H9 (cell line): Measurements from ENCODE around the gene CNDP2. TPM values are rescaled to one million over a fixed set of nuclear protein-coding genes. Genes with fewer than 3 reads are reported as not detected.

Experiments
- DNase-seq: peaks from one replicate; pipeline ENCODE4 v3.0.0-alpha.2; 2017
- H2AFZ ChIP-seq: one replicate; pipeline ENCODE4 v1.6.1; 2013; ENCODE audit warnings: mild to moderate bottlenecking, low read length, control low read depth, moderate library complexity
- H2AK5ac ChIP-seq: 2 replicates; pipeline ENCODE4 v1.6.1; 2013; ENCODE audit warnings: low read length, control low read depth, mixed read lengths; ENCODE audit not compliant: insufficient read length
- H2BK120ac ChIP-seq: one replicate; pipeline ENCODE4 v1.6.1; 2013; ENCODE audit warnings: low read depth, mild to moderate bottlenecking, low read length, control low read depth, inconsistent platforms; ENCODE audit not compliant: poor library complexity, severe bottlenecking
- H2BK12ac ChIP-seq: 2 replicates; pipeline ENCODE4 v1.6.1; 2013; ENCODE audit warnings: low read length, control low read depth, mixed read lengths, low read depth; ENCODE audit not compliant: insufficient read length
- H2BK15ac ChIP-seq: 2 replicates; pipeline ENCODE4 v1.6.1; 2013; ENCODE audit warnings: low read depth, low read length, control low read depth
- H2BK20ac ChIP-seq: one replicate; pipeline ENCODE4 v1.6.1; 2013; ENCODE audit warnings: low read depth, mild to moderate bottlenecking, low read length, control low read depth, inconsistent platforms; ENCODE audit not compliant: poor library complexity, severe bottlenecking
- H2BK5ac ChIP-seq: 2 replicates; pipeline ENCODE4 v1.6.1; 2013; ENCODE audit warnings: low read length, control low read depth, mixed read lengths; ENCODE audit not compliant: insufficient read length
- H3K14ac ChIP-seq: 2 replicates; pipeline ENCODE4 v1.6.1; 2013; ENCODE audit warnings: low read length, control low read depth; ENCODE audit not compliant: insufficient read depth
- H3K18ac ChIP-seq: 2 replicates; pipeline ENCODE4 v1.6.1; 2013; ENCODE audit warnings: low read depth, mild to moderate bottlenecking, mixed read lengths, low read length, control low read depth; ENCODE audit not compliant: insufficient read length
- H3K23ac ChIP-seq: 2 replicates; pipeline ENCODE4 v1.6.1; 2013; ENCODE audit warnings: low read length, control low read depth, mixed read lengths, low read depth; ENCODE audit not compliant: insufficient read length
- H3K23me2 ChIP-seq: 2 replicates; pipeline ENCODE4 v1.6.1; 2013; ENCODE audit warnings: low read depth, mild to moderate bottlenecking, mixed read lengths, low read length, control low read depth; ENCODE audit not compliant: insufficient read length, poor library complexity, severe bottlenecking
- H3K27ac ChIP-seq: 2 replicates; pipeline ENCODE4 v1.5.1; 2013; ENCODE audit warnings: low read length, control low read depth, mixed read lengths, low read depth; ENCODE audit not compliant: insufficient read length
- H3K27me3 ChIP-seq: 2 replicates; pipeline ENCODE4 v1.6.1; 2013; ENCODE audit warnings: low read length, control low read depth, inconsistent platforms; ENCODE audit not compliant: insufficient read depth
- H3K4ac ChIP-seq: 2 replicates; pipeline ENCODE4 v1.6.1; 2013; ENCODE audit warnings: low read depth, mild to moderate bottlenecking, control low read depth, inconsistent platforms, low read length, moderate library complexity
- H3K4me1 ChIP-seq: 2 replicates; pipeline ENCODE4 v1.6.1; 2013; ENCODE audit warnings: low read length, control low read depth, inconsistent platforms; ENCODE audit not compliant: insufficient read depth
- H3K4me2 ChIP-seq: 2 replicates; pipeline ENCODE4 v1.6.1; 2013; ENCODE audit warnings: low read length, control low read depth, mixed read lengths; ENCODE audit not compliant: insufficient read length, insufficient read depth
- H3K56ac ChIP-seq: 2 replicates; pipeline ENCODE4 v1.6.1; 2013; ENCODE audit warnings: low read depth, mild to moderate bottlenecking, mixed read lengths, low read length, control low read depth; ENCODE audit not compliant: insufficient read length
- H3K79me1 ChIP-seq: 2 replicates; pipeline ENCODE4 v1.6.1; 2013; ENCODE audit warnings: low read depth, mild to moderate bottlenecking, moderate library complexity, low read length, control low read depth, inconsistent platforms; ENCODE audit not compliant: insufficient read depth, poor library complexity, severe bottlenecking
- H3K79me2 ChIP-seq: 2 replicates; pipeline ENCODE4 v1.6.1; 2013; ENCODE audit warnings: low read length, control low read depth, inconsistent platforms; ENCODE audit not compliant: insufficient read depth
- H3K9ac ChIP-seq: 2 replicates; pipeline ENCODE4 v1.6.1; 2013; ENCODE audit warnings: low read length, control low read depth, mixed read lengths; ENCODE audit not compliant: insufficient read length; ENCODE audit errors: extremely low read depth
- H3K9me3 ChIP-seq: one replicate; pipeline ENCODE4 v1.6.1; 2013; ENCODE audit warnings: low read depth, low read length, inconsistent platforms; ENCODE audit not compliant: control insufficient read depth
- H3T11ph ChIP-seq: one replicate; pipeline ENCODE4 v1.6.1; 2013; ENCODE audit warnings: mild to moderate bottlenecking, low read length, control low read depth, inconsistent platforms
- H4K20me1 ChIP-seq: one replicate; pipeline ENCODE4 v1.6.1; 2013; ENCODE audit not compliant: control insufficient read depth, insufficient read length, insufficient read depth
- H4K5ac ChIP-seq: 2 replicates; pipeline ENCODE4 v1.6.1; 2013; ENCODE audit warnings: low read depth, mild to moderate bottlenecking, mixed read lengths, low read length, control low read depth; ENCODE audit not compliant: insufficient read length
- H4K8ac ChIP-seq: replicated peaks from 2 replicates; pipeline ENCODE4 v1.6.1; 2013; ENCODE audit warnings: low read length, control low read depth, mixed read lengths, low read depth; ENCODE audit not compliant: insufficient read length
- H4K91ac ChIP-seq: 2 replicates; pipeline ENCODE4 v1.6.1; 2013; ENCODE audit warnings: low read depth, mild to moderate bottlenecking, moderate library complexity, mixed read lengths, low read length, control low read depth; ENCODE audit not compliant: insufficient read length
- H3K27ac Mint-ChIP-seq, 3 experiments: 2 replicates in 2 of 3; 3 replicates in 1 of 3; pipeline ENCODE4 v1.8.0; 2020 to 2021; ENCODE audit warnings: mixed read lengths in 3 of 3, mild to moderate bottlenecking in 1 of 3, moderate library complexity in 1 of 3
- H3K27me3 Mint-ChIP-seq: 2 replicates; pipeline ENCODE4 v1.8.0; 2021; ENCODE audit warnings: low read depth, mild to moderate bottlenecking, moderate library complexity, mixed read lengths
- H3K36me3 Mint-ChIP-seq, 3 experiments: 2 replicates in 2 of 3; 3 replicates in 1 of 3; pipeline ENCODE4 v1.8.0; 2020 to 2021; ENCODE audit warnings: low read depth in 3 of 3, mixed read lengths in 3 of 3; ENCODE audit not compliant: insufficient read depth in 1 of 3
- H3K4me1 Mint-ChIP-seq, 2 experiments: 2 replicates each; pipeline ENCODE4 v1.8.0; 2020; ENCODE audit warnings: mixed read lengths in 2 of 2
- H3K4me3 Mint-ChIP-seq, 2 experiments: 2 replicates in 1 of 2; 3 replicates in 1 of 2; pipeline ENCODE4 v1.8.0; 2020 to 2021; ENCODE audit warnings: mild to moderate bottlenecking in 2 of 2, mixed read lengths in 2 of 2, moderate library complexity in 1 of 2
- H3K9me3 Mint-ChIP-seq, 2 experiments: 2 replicates in 1 of 2; 3 replicates in 1 of 2; pipeline ENCODE4 v1.8.0; 2020; ENCODE audit warnings: mild to moderate bottlenecking in 2 of 2, mixed read lengths in 2 of 2, moderate library complexity in 1 of 2
- CTCF ChIP-seq: fragments of 200-600 bp; sonication (generic); conservative IDR thresholded peaks from 3 replicates; pipeline ENCODE4 v1.8.0; 2021; ENCODE audit warnings: antibody characterized with exemption, mild to moderate bottlenecking
- WGBS: extraction: QIAGEN DNeasy Blood & Tissue Kit; methylation state at CpG from one replicate; pipeline ENCODE4 v1.1.7; 2013; ENCODE audit warnings: missing lambda C conversion rate, low lambda C conversion rate, mixed read lengths; ENCODE audit not compliant: insufficient read length; ENCODE audit errors: extremely low coverage; 5-methylcytosine and 5-hydroxymethylcytosine counted together
- total RNA-seq: library from RNA; stranded (reverse); gene quantifications from 2 replicates; pipeline ENCODE4 v1.2.1, GENCODE V29; 2021

The CNDP2 gene
- total RNA-seq, 1 experiment from 2014 or later, result 212 TPM

- Histone ChIP-seq H3T11ph (no peak overlapping the region), H3K4me2 (no peak overlapping the region), H3K9me3 (no peaks in the 10 kb centered on the region), H3K4ac (no peak overlapping the region), H2AK5ac (no peak overlapping the region), H3K56ac (no peak overlapping the region), H2BK120ac (no peak overlapping the region), H3K79me1 (no peaks in the 10 kb centered on the region), H3K4me1 (no peaks in the 10 kb centered on the region), H2BK20ac (no peak overlapping the region), H3K23ac (no peak overlapping the region), H3K27ac (no peak overlapping the region), H3K18ac (no peak overlapping the region), H2BK15ac (no peak overlapping the region), H2BK5ac (no peak overlapping the region), H4K5ac (no peak overlapping the region), H4K91ac (no peak overlapping the region), H2BK12ac (no peak overlapping the region), H4K20me1 (no peaks in the 10 kb centered on the region), H3K14ac (no peak overlapping the region), H2AFZ (no peak overlapping the region), H3K27me3 (no peaks in the 10 kb centered on the region), H4K8ac (no peak overlapping the region), H3K79me2 (no peaks in the 10 kb centered on the region), H3K9ac (no peak overlapping the region), H3K23me2 (no peaks in the 10 kb centered on the region)
- peaks cover 3 to 4% of the 10 kb centered on the region in 2 experiments; a peak in 3 of 4 replicates for H3K4me1 Mint-ChIP-seq
- H3K9me3 Mint-ChIP-seq, result peaks cover 2 to 9% of the 10 kb centered on the region in 2 experiments; a peak in 3 of 5 replicates
- H3K4me3 Mint-ChIP-seq, result no peak overlapping the region
- TF ChIP-seq CTCF, result no peak
- H3K27ac Mint-ChIP-seq, result no peak overlapping the region
- H3K27me3 Mint-ChIP-seq, result peaks cover 4% of the 10 kb centered on the region
- DNase-seq, result no peak
- H3K36me3 Mint-ChIP-seq, result no peaks in the 10 kb centered on the region
- no CpG with 5 or more reads among the region's 2 CpGs for WGBS
Measured at GRCh38 chr18:74472312-74472711, 23.9 kb upstream of the CNDP2 start.
